ENCODE measurements around the gene FCN1. TPM values are rescaled to one million over a fixed set of nuclear protein-coding genes. Genes with fewer than 3 reads are reported as not detected.

FCN1 gene
- total RNA-seq, 1 experiment from 2014 or later = not detected

DNA sequence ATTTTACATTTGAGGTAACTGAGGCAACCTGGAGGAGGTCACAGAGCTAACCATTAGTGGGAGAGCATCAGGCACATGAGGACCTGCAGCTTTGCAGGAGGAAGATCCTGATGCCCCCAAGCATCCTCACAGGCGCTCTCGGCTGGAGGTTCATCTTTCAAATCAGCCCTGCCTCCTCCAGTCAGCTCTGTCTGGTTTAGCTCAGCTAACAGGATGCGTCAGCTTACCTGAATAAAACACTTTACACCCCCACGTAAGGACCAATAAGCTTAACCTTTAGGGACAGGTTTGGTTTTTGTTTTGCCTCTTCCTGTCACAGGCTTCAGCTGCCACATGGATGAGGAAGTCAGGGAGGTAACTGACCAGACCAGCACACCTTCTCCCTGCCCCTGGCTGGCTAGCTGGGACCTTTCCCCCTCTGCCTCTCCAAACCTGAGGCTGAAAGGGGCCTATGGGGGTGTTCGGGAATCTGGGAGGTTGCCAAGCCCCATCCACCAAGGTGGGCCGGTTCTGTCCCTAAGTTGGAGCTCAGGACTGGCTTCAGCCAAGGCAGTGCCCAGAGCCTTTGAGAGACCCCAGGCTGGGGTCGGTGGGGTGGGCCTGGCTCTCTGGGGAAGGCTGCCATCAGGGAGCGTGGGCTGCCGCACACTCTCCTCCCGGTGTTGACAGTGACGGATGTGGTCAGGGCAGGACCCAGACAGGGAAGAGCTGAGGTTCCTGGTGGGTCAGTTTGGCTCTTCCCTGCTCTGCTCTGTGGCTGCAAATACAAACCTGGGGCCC lies 20.0 kb upstream of the FCN1 start:
- no peak for DNase-seq (ENCODE audit: low read depth)

GRCh38 chr9:134937164-134937555 lies 19.4 kb upstream of the FCN1 start:
- no peak for DNase-seq (ENCODE audit: low read depth)

- DNase-seq (ENCODE audit: low read depth) = no peak
Observed at GRCh38 chr9:134936346-134937163, 18.8 kb upstream of the FCN1 start.

- DNase-seq (ENCODE audit: low read depth) = no peak
Observed at GRCh38 chr9:134935701-134936345, 18.1 kb upstream of the FCN1 start.

DNA sequence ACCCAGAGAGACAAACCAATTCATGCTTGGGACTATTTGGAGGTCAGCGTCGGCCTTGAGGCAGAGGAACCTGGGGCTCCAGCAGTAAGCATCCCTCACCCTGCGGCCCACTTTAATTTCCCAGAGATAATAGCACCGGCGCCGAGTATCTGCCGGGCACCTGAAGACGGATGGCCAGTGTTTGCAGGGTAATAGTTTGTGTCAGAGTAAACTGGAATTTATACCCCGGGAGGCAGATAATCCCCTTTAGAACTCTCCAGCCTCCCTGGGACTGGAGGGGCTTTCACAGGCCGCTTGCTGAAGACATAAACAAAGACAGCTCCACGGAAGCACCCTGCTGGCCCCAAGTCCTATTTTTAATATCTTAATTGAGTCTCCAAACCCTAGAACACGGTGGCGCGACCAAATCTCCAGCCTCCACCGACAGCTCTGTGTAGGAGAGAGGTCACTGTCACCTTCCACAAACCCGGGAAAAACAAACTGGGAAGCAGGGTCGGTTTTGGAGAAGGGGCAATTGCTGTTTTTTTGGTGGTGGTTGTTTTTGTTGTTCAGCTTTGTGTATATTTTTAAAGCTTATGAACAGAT lies 17.4 kb upstream of the FCN1 start:
- no peak for DNase-seq (ENCODE audit: low read depth)

GRCh38 chr9:134933076-134933659 lies 15.5 kb upstream of the FCN1 start:
- DNase-seq (ENCODE audit: low read depth) = no peak

GRCh38 chr9:134932606-134933005 lies 14.9 kb upstream of the FCN1 start:
- no peak for DNase-seq (ENCODE audit: low read depth)

- no peak for DNase-seq (ENCODE audit: low read depth)
Observed at GRCh38 chr9:134932171-134932570, 14.5 kb upstream of the FCN1 start.

- no peak for DNase-seq (ENCODE audit: low read depth)
Observed at GRCh38 chr9:134930398-134930797, 12.7 kb upstream of the FCN1 start.

DNA sequence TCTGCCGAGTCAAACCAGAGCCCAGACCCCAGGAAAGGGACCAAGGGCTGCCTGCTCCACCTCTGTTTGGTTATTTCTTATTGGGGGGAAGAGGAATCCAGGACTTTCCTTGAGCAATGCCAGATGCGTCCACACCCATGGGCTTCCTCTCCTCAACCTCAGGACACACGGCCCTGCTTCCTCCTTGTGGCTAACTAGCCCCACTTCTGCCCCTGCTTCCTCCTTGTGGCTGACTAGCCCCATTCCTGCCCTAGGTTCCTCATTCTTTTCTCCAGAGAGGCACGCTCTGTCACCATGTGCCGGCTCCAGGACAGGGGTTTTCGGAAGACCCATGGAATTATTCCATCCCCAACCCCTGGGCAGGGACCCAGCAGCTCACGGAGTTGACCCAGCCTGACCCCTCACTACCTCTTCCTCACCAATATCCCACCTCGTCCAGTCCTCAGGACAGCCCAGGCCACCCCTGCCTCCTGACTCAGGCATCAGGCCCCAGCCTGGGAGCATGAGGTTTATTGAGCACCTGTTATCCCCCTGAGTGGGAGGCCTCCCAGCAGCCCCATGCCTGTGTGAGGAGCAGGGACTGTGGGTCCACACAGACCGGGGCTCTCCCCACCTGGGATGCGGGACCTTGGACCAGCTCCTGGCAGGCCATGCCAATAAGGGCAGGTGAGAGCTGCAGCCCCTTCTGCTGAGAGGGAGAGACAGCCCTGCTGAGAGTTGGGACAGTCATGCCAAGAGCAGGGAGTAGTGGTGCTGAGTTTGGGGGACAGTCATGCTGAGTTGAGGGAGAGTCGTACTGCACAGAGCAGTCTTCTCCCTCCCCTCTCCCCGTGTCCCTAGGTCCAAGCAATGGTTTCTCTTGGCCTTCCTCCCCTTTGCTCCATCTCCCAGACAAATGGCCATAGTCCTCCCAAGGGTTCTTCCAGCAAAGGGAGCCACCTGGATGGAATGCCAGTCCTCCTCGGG lies 11.8 kb upstream of the FCN1 start:
- DNase-seq (ENCODE audit: low read depth) = no peak

DNA sequence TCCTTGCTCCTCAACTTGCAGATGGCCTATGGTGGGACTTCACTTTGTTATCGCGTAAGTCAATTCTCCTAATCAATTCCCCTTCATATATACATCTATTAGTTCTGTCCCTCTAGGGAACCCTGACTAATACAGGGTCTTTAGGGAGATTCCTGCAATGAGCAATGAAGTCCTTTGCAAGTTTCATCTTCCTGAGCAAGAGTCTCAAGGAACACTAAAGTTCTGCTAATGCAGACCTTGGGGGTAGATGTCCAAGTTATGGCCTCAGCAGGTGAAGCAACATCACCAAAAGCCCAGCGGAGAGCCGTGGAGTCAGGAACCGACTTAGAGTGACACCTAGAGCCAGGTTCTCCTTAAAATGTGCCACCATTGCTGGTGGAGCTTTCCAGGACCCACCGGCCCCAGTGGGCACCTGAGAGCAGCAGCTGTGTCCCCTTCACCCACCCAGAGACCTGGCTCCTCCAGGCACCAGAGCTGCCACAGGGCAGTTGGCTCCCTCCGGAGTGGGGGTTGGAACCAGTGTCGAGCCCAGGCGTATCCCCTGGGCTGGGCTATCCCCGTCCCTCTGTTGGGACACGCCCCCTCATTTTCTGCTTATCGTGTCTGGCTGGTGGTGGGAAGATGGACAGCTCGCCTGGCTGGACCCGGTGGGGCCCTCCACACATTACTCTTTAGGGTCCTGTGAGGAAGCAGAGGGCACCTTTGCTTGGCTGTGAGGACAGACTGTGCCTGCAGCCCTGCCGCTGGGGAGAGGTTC lies 10.9 kb upstream of the FCN1 start:
- DNase-seq (ENCODE audit: low read depth) = no peak

DNA sequence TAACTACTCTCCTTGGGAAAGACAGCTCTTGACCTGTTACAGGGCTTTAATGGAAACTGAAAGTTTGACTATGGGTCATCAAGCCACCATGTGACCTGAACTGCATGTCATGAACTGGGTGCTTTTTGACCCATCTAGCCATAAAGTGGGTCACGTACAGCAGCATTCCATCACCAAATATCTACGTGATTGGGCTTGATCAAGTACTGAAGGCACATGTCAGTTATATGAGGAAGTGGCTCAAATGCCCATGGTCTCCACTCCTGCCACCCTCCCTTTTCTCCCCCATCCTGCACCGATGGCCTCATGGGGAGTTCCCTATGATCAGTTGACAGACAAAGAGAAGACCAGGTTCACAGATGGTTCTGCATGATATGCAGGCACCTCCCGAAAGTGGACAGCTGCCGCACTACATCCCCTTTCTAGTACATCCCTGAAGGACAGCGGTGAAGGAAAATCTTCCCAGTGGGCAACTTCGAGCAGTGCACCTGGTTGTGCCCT lies 7.3 kb upstream of the FCN1 start:
- DNase-seq (ENCODE audit: low read depth) = no peak

GRCh38 chr9:134923466-134923865 lies 5.8 kb upstream of the FCN1 start:
- no peak for DNase-seq (ENCODE audit: low read depth)

- DNase-seq (ENCODE audit: low read depth) = no peak
Observed at GRCh38 chr9:134922932-134923240, 5.2 kb upstream of the FCN1 start.

DNA sequence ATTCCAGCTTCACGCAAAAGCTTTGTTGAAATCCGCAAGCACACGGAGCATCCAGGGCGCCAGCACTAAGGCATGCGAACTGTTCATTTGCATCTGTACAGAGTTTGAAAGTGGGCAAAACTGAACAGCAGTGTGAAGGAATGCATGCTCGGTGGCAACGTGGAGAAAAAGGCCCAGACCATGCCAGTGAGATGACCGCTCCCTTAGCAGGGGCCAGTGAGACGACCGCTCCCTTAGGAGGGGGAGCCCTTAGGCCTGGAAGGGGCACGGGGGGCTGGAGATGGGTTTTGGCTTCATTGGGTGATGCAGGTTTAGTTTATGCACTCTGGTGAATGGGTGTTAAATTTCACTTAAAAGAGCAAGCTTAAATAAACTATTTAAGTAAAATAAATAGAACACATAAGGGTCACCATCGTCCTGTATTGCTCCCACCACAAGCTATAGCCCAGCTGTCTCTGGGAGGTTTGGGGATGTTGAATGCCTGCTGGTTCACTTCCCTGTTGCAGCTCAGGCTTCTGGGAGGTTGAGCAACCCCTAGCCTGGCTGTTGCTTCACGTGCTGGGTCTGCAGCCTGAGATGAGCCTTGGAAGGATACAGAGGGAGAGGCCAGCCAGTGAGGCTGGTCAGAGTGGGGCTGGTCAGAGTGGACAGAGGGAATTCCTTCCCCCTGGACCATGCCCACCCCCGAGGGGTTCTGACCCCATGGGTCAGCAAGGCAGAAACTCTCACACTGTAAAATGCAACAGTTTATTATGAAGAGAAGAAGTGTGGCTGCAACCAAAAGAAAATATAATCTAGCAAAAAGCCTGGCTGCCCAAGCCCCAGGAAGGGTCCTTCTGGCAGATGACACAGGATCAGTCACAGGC lies 4.6 kb upstream of the FCN1 start:
- no peak for DNase-seq (ENCODE audit: low read depth)

DNA sequence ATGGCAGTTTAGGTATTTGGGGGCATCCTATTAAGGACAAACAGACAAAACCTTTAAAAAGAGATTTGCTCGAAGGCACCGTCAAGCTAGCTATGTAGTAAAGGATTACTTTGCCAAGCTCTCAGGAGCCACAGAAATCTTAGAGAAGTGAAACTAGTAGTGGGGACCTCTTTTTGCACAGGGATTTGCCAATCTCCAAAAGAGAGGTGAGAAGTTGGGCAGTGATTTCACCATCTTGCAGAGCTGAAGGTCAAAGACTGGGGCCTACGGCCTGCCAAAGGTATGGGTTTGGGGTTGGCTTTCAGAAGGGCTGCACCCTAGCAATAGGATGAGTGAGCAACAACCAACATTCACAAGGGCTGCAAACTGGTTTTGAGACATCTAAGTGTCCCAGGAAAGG lies 1.6 kb upstream of the FCN1 start:
- DNase-seq (ENCODE audit: low read depth) = no peak

DNA sequence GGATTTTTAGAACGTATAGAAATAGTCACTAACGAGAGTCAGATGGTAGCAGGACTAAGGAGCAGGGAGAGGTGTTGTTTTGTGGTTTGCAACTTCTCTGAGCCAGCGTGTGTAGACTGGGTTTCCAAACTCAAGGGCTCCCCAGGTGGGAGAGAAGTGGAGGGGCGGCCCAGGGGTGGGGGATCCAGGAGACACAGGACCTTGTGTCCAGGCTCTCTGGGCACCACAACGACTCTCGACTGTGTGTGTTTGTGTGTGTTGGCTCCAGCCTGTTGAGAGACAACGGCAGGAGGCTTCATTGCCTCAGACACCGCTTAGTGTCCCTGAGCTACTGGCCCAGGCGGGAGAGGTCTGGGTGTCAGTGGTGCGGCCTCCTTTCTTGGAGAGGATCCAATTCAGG lies 934 bp upstream of the FCN1 start:
- no peak for DNase-seq (ENCODE audit: low read depth)

DNA sequence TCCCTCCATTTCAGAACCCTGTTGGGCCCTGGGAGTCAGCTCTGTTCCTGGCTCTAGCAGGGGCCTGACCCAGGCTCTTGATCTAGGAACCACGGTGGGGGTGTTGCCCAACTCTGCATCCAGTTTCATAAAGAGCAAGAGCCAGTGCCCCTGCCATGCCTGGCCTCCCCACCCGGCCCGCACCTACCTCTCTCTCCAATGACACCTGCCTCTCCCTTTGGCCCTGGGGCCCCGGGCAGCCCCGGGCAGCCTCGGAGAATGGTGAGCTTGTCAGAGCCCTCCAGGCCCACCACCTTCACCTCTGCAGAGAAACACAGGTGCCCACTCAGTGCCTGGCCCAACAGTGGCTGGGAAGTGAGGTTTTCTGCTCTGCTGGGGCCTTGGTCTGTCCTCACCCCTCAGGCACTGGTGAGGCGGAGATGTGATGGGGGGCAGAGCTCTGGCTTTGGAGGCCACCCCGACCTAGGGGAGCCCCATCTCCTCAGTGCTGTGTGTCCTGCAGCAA lies 1.5 kb downstream of the FCN1 start:
- DNase-seq (ENCODE audit: low read depth) = no peak
